GM21447 (cell line): Measurements from ENCODE around the gene CBFB.
"Not testable (repeated sequence)": the region's sequence is repeated elsewhere in the genome, so short reads cannot be mapped to it uniquely, and the experiment has no call there.

Experiments used
- ATAC-seq: cut with Tn5 transposase; IDR thresholded peaks from one replicate; pipeline ENCODE4 v1.9.1; 2021; ENCODE audit not compliant: unreplicated experiment

The CBFB gene

GRCh38 chr16:67120025-67120424 lies 91.1 kb downstream of the CBFB start:
- ATAC-seq: no peak

GRCh38 chr16:67122799-67123198 lies 93.8 kb downstream of the CBFB start:
- ATAC-seq: not testable (repeated sequence)

- no peak for ATAC-seq
Observed at GRCh38 chr16:67128417-67128816, 99.5 kb downstream of the CBFB start.

GRCh38 chr16:67128887-67129286 lies 99.9 kb downstream of the CBFB start:
- ATAC-seq: no peak

- ATAC-seq: no peak
Observed at GRCh38 chr16:67129422-67129821, 100.5 kb downstream of the CBFB start.

GRCh38 chr16:67137605-67138004 lies 108.7 kb downstream of the CBFB start:
- ATAC-seq: no peak

GRCh38 chr16:67141391-67141790 lies 112.4 kb downstream of the CBFB start:
- ATAC-seq: no peak

GRCh38 chr16:67142342-67142741 lies 113.4 kb downstream of the CBFB start:
- no peak for ATAC-seq

- no peak for ATAC-seq
Observed at GRCh38 chr16:67144943-67145342, 116.0 kb downstream of the CBFB start.

GRCh38 chr16:67145746-67146145 lies 116.8 kb downstream of the CBFB start:
- ATAC-seq: no peak

GRCh38 chr16:67146523-67147357 lies 117.8 kb downstream of the CBFB start:
- ATAC-seq: no peak

GRCh38 chr16:67147437-67148140 lies 118.6 kb downstream of the CBFB start:
- ATAC-seq: no peak

- no peak for ATAC-seq
Observed at GRCh38 chr16:67148221-67148620, 119.3 kb downstream of the CBFB start.

- ATAC-seq: no peak
Observed at GRCh38 chr16:67148656-67149275, 119.8 kb downstream of the CBFB start.

GRCh38 chr16:67149276-67150046 lies 120.5 kb downstream of the CBFB start:
- ATAC-seq: no peak

GRCh38 chr16:67150047-67150832 lies 121.3 kb downstream of the CBFB start:
- peak; percentile 27 for ATAC-seq
